ENCODE measurements around the gene HMCN2. TPM values are rescaled to one million over a fixed set of nuclear protein-coding genes. Genes with fewer than 3 reads are reported as not detected.

The HMCN2 gene
- total RNA-seq, 1 donor from 2014 or later = 7.8 TPM

DNA sequence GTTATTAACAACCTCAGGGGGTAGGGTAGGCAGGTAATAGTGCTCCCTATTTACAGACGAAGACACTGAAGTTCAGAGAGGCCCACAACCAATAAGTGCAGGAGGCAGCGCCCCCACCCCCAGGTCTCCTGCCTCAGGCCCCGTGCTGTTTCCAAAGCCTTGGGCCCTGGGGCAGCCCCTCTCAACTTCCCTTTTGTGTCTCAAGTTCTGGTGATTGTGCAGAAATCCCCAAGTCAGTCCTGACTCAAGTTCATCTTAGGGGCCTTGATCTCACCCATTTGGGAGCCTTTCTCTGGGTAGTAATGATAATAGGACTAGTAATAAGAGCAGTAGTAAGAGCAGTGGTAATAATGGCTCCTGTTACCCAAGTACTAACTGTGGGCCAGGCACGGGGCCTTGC is 143.7 kb downstream of the HMCN2 start:
- H3K27me3 ChIP-seq = no peaks in the 10 kb centered on the region
- DNase-seq (no peak), ATAC-seq (no peak)
- TF ChIP-seq, protein P1, sequence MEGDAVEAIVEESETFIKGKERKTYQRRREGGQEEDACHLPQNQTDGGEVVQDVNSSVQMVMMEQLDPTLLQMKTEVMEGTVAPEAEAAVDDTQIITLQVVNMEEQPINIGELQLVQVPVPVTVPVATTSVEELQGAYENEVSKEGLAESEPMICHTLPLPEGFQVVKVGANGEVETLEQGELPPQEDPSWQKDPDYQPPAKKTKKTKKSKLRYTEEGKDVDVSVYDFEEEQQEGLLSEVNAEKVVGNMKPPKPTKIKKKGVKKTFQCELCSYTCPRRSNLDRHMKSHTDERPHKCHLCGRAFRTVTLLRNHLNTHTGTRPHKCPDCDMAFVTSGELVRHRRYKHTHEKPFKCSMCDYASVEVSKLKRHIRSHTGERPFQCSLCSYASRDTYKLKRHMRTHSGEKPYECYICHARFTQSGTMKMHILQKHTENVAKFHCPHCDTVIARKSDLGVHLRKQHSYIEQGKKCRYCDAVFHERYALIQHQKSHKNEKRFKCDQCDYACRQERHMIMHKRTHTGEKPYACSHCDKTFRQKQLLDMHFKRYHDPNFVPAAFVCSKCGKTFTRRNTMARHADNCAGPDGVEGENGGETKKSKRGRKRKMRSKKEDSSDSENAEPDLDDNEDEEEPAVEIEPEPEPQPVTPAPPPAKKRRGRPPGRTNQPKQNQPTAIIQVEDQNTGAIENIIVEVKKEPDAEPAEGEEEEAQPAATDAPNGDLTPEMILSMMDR (IDR thresholded peaks at IDR 0.05) = no peak
- H3K36me3 ChIP-seq = no peaks in the 10 kb centered on the region
- H3K27ac ChIP-seq = no peak overlapping the region
- H3K4me3 ChIP-seq = no peak overlapping the region
- no peaks in the 10 kb centered on the region for H3K9me3 ChIP-seq
- intact Hi-C loops (cut with DNase I) = no loop called here
- no peaks in the 10 kb centered on the region for H3K4me1 ChIP-seq

DNA sequence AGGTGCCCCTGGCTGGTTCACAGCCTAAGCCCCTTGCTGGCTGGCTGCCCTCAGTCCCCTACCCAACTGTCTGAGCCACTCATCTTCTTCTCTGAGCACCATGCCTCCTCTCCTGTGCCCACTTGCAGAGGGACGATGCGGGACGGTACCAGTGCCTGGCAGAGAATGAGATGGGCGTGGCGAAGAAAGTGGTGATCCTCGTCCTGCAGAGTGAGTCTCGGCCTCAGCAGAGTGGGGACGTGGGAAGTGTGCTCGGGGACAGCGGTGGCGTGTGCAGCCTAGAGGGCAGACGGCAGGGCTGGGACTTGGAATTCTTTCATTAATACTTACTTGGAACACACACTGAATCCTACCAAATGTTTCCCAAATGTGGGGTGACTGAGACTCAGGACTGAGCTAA is 144.9 kb downstream of the HMCN2 start:
- no peak for DNase-seq

DNA sequence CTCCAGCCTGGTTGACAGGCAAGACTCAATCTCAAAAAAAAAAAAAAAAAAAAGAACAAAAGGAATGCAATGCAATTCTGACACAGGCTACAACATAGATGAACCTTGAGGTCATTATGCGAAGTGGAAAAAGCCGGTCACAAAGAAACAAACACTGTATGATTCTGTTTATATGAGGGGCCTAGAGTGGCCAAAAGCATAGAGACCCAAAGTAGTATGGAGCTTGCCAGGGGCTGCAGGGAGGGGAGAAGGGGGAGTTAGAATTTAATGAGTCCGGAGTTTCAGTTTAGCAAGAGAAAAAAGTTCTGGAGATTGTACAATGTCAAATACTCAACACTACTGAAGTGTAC is 146.0 kb downstream of the HMCN2 start:
- ATAC-seq (no peak), DNase-seq (no peak)
- Histone ChIP-seq H3K27ac (no peak overlapping the region), H3K4me1 (no peaks in the 10 kb centered on the region), H3K27me3 (no peaks in the 10 kb centered on the region), H3K9me3 (no peaks in the 10 kb centered on the region), H3K36me3 (no peaks in the 10 kb centered on the region), H3K4me3 (no peak overlapping the region)
- TF ChIP-seq, protein P1 (IDR thresholded peaks at IDR 0.05) = no peak
- intact Hi-C loops (cut with DNase I) = no loop called here

More for the DNA sequence above, 144.9 kb downstream of the HMCN2 start:
- TF ChIP-seq, protein P1 (IDR thresholded peaks at IDR 0.05) = no peak
- H3K27me3 ChIP-seq = no peaks in the 10 kb centered on the region
- no peaks in the 10 kb centered on the region for H3K9me3 ChIP-seq
- H3K4me3 ChIP-seq = no peak overlapping the region
- H3K27ac ChIP-seq = no peak overlapping the region
- ATAC-seq = no peak
- intact Hi-C loops (cut with DNase I) = no loop called here
- no peaks in the 10 kb centered on the region for H3K4me1 ChIP-seq
- no peaks in the 10 kb centered on the region for H3K36me3 ChIP-seq

DNA sequence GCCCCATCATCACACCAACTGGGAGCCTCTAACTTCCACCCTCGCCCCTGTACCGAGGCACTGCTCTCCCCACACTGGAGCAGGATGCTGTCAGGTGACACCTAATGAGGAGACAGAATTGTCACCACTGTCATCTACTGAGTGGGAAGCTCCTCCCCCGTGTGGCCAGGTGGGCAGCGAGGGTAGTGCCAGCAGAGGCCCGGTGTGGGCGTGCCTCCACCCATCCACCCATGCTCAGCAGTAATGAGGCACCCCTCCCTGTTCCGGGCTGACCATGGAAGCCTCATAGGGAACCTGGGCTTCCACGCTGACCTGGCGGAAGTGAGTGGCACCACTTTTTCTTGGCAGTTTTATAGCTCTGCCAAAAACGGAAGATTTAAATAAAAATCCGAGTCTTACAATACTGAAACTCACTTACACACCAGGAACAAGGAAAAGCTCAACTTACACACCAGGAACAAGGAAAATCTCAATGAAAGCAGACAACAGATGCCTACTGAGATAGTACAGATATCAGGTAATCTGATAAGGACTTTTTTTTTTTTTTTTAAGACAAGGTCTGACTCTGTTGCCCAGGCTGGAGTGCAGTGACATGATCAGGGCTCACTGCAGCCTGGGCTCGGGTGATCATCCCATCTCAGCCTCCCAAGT is 148.6 kb downstream of the HMCN2 start:
- TF ChIP-seq, protein P1 (IDR thresholded peaks at IDR 0.05) = no peak

DNA sequence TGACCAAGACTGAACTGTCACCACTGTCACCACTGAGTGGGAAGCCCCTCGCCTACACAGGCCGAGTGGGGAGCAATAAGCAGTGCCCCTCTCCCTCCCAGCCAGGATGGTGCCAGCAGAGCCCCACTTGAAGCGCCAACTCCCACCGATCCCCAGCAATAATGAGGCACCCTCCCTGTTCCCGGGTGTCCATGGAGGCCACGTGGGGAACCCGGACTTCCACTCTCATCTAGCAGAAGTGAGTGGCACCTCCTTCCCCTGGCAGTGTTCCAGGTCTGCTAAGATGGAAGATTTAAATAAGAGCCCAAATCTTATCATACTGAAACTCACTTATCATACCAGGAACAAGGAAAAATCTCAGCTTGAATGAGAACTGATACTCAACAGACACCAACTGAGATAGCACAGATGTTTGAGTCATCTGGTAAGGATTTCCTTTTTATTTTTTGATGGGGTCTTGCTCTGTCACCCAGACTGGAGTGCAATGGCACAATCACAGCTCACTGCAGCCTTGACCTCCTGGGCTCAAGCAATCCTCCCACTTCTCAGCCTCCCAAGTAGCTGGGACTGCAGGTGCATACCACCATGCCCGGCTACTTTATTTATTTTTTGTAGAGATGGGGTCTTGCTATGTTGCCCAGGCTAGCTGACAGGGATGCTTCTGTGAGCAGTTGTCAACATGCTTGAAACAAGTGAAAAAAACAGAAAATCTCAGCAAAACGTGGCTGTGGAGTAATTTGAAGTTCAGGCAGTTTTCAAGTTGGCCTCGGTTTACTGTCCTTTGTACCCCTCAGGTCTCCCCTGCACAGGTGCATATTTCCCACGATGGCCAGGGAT is 149.6 kb downstream of the HMCN2 start:
- TF ChIP-seq, protein P1 (IDR thresholded peaks at IDR 0.05) = no peak
- no peaks in the 10 kb centered on the region for H3K27me3 ChIP-seq
- ATAC-seq = no peak
- no peaks in the 10 kb centered on the region for H3K4me1 ChIP-seq
- no peak overlapping the region for H3K27ac ChIP-seq
- H3K4me3 ChIP-seq = no peak overlapping the region
- H3K9me3 ChIP-seq = no peaks in the 10 kb centered on the region
- no peaks in the 10 kb centered on the region for H3K36me3 ChIP-seq
- no peak for DNase-seq
- intact Hi-C loops (cut with DNase I) = no loop called here

More for the DNA sequence above, 148.6 kb downstream of the HMCN2 start:
- Histone ChIP-seq H3K4me3 (no peak overlapping the region), H3K36me3 (no peaks in the 10 kb centered on the region), H3K9me3 (no peaks in the 10 kb centered on the region), H3K4me1 (no peaks in the 10 kb centered on the region), H3K27me3 (no peaks in the 10 kb centered on the region), H3K27ac (no peak overlapping the region)
- DNase-seq (no peak), ATAC-seq (no peak)
- intact Hi-C loops (cut with DNase I) = no loop called here
